Measurements from ENCODE around the gene RXFP1. TPM values are rescaled to one million over a fixed set of nuclear protein-coding genes. Genes with fewer than 3 reads are reported as not detected.

The RXFP1 gene
- polyA plus RNA-seq, 3 donors, result 0.18 to 0.21 TPM; not detected in 1

DNA sequence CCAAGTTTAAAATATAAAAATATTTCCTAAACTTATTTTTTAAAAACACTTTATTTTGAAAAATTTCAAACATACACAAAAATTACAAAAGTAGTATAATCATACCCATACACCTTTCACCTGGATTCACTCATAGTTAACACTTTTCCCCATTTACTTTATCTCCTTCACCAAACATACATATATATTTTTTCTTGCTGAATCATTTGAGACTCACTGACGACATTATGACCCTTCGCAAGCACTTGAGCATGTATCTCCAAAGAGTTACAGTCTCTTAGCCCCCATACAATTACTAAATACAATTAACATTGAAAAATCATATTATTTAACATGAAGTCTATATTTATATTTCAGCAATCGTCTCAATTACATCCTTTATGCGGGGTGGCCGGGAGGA is 19.8 kb downstream of the RXFP1 start:
- no peak for DNase-seq

DNA sequence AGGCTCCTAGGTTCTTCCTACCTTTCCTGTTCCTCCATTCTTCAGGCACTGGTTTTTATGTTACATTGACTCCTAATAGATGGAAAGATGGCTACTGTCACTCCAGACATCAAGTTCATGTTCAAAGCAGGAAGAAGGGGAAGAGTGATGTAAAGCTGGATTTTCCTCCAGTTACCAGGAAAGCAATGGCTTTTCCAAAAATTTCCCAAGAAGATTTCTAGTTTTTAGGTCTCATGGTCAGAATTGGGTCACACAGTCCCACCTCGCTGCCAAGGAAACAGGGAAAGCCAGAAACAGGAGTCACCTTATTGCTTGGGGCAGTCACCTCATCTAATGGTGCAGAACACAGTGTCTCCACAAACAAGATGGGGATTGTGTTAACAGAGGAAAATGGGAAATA is 21.5 kb downstream of the RXFP1 start:
- no peak for DNase-seq

DNA sequence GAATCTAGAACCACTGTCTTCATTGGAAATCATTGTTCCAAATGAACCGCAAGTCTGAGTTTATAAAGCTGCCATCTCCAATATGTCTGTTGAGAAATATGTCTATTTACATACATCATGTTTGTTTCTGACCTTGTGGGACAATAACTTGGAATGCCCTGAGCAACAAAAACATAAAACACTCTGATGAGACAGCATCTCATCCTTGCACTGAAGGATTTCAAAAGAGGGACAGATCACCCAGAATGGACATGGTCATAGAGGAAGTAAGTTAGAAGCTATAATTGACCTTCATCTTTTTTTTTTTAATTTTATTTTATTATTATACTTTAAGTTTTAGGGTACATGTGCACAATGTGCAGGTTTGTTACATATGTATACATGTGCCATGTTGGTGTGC is 22.5 kb downstream of the RXFP1 start:
- DNase-seq, result no peak

DNA sequence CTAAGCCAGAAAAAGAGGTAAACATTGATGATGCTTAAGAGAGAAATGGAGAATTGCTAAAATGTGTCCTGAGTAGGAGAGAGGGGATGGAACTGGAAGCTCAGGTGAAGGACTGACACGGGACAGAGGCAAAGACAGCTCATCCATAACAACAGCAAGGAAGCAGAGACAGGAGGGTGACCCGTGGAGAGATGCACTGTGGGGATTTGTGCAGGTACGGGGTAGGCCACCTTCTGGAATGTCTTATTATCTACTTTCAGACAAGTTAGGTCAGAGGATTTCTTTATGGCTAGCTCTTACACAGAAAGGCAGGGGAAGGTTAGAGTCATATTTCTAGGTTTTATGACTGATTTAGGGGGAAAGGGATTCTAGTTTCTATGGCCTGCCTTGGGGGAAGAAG is 31.7 kb downstream of the RXFP1 start:
- DNase-seq, result no peak

DNA sequence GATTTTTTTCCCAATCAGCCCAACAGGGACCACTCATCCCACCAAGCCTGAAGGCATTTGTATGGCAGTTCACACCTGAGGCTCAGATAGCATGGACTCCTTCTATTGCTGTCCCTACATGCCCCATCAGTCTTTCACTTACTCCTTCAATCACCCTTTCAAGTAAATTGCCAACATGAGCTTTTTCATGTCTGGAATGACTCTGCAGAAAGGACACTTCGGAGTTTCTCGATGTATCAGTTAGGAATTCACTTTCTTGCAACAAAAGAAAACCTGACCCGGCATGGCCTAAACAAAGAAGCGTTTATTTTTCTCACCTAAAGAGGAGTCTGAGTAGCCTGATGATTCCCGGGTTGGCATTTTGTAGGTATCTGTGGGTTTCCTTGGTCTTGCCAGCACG is 38.6 kb downstream of the RXFP1 start:
- DNase-seq, result no peak

DNA sequence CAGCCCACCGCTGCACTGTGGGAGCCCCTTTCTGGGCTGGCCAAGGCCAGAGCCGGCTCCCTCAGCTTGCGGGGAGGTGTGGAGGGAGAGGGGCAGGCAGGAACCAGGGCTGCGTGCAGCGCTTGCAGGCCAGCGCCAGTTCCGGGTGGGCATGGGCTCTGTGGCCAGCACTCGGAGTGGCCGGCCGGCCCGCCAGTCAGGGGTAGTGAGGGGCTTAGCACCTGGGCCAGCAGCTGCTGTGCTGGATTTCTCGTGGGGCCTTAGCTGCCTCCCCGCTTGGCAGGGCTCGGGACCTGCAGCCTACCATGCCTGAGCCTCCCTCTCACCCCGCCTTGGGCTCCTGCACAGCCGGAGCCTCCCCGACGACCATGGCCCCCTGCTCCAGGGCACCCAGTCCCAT is 45.2 kb downstream of the RXFP1 start:
- DNase-seq, result no peak

DNA sequence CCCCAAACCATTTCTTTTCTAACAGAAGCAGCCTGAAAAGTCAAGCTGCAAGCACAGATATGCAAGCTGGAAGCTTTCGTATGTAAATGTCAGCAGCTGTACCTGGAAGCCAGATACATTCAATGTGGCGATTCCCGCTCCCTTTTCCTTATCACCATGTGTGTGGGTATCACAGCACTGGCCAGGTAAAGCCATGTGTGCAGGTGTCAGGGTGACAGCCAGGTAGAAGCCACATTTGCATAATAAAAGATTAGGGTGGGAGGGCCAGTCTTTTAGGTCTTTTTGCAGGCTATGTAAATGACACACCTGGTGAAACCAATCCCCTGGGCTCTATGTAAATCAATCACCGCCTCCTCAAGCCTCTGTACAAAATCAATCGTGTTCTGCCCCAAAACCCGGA is 50.1 kb downstream of the RXFP1 start:
- DNase-seq, result no peak

DNA sequence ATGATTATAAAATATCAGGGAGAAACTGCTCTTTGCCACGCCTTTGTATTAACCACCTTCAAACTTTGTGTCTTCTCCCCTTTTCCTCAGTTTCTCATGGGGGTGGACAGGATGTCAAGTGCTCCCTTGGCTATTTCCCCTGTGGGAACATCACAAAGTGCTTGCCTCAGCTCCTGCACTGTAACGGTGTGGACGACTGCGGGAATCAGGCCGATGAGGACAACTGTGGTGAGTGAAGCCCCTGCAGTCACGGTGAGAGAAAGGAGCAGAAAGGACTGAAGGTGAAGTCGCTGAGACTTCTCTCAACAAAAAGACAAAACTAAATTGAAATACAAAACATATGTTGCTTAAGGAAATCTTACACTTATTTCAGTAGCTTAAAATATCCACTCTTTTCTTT is 50.9 kb downstream of the RXFP1 start:
- no peak for DNase-seq

DNA sequence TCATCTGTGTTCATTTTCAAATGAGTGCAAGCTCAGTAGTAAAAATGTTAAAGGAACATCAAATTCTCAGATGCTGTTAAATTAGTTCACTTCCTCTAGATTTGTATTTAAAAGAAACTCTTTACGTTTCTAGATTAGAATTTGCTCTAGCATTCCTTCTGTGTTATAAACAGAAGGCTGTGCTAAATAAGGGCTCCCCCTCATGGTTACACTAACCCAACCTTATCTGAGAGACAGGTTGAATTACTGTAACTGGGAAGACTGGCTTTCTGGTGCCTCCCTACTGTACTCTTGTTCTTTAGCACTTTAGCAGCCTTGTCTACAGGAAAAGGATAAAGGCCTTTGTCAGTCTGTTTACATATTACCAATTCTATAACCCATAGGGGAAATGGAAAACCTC is 56.8 kb downstream of the RXFP1 start:
- DNase-seq, result no peak

DNA sequence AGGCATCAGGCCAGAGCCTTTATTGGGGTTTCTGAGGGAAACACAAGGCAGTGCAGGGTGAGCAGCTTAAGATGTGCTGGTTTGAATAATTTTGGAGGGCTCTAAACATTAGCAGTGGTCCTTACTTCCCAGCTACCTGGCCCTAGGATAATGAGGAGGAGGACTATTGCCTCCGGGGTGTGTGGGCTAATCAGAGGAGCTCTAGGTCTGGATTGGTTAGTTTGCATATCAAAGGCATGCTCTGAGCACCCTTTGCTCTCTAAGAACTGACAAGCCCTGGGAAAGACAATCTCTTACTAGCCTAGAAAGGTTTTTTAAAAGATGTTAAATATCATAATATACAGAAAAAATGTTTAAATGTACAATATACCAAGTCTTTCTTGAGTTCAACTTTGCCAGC is 58.4 kb downstream of the RXFP1 start:
- no peak for DNase-seq

DNA sequence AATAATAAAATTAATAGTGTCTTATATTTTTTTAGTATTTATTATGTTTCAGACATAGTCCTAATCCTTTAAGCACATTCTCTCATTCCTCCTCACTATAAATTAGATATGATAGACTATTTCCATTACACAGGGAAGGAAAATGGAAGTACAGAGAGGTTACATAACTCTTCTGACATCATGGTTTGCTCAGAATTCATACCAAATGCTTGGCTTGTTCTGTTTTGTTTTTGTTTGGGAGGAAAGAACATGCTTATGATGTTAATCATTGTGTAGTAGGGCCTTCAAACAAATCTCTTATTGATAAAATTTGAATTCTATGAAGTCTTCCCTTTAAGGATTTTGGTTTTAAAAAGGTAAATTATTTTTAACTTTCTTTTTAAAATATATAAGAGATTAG is 59.5 kb downstream of the RXFP1 start:
- no peak for DNase-seq

DNA sequence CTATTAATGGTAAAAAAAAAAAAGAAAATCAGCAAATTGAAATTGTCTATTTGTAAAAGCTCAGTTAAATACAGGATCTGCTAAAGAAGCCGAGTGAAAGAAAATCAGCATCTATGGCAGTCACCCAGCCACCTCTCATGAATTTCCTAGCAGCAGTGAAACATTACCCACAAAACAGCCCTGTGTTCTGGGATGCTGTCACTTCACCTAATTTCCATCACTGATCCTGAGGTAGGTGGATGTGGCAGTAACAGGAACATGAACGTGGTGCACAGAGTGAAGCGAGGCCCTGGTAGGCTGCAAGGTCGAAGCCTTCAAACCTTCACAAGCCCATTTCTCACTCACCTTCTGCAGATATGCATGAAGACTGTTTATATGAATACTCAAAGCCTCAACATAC is 65.2 kb downstream of the RXFP1 start:
- no peak for DNase-seq

DNA sequence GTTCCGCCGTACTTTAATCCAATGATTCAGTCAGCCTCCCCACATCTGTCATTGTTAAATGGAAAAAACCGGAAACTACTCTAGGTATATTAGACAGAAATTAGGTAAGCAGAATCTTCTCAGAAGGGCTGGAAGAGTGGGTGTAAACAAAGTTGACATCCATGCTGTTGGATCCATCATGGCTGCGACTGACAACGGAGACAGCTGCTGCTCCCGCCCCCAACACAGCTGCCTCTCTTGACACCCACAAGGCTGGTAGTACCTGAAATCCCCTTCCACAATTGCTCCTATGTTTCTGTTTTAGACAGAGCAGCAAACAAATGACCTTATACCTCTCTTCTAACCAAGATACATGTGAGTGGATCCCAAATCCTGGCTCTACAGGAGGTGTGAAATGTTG is 66.6 kb downstream of the RXFP1 start:
- no peak for DNase-seq

DNA sequence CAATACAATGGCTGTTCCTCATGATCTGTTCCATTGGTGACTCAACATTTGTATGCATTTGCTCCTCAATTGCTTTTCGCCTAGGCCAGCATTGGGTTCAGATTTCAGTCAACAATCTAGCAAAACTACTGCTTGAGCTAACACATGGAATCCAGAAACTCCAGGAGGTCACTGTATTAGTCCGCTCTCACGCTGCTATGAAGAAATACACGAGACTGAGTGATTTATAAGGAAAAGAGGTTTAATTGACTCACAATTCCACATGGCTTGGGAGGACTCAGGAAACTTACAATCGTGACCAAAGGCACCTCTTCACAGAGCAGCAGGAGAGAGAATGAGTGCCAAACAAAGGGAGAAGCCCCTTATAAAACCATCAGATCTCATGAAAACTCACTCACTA is 67.1 kb downstream of the RXFP1 start:
- DNase-seq, result no peak

DNA sequence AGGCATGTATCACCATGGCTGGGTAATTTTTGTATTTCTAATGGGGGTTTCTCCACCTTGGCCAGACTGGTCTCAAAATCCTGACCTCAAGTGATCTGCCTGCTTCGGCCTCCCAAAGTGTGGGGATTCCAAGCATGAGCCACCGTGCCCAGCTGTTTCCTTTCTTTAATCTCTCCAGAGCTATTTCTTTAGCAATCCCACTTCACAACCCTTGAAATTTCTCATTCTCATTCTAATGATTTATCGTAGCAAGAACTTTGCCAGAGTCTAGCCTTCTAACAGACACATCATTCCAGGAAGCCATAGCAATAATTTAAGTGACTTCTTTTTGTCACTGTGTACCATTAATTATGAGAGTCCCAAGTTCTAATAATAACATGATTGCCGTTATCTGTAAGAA is 68.6 kb downstream of the RXFP1 start:
- no peak for DNase-seq

DNA sequence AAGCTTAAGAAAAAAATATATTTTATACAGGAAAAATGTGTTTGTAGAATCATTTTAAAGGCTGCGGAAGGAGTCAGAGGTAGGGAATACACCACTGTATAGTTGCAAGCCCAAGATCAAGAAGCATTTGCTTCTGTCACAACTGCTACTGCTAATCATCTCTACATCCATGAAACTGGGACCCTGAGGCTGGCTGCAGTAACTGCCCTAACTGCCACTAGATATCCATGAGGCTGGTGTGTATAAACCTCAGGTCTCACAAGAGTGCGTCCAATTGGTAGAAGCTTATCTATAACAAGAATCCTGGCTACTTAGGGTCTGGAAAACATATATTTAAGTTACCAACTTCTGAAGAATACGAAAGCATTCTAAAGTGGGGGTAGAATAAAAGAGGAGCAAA is 69.1 kb downstream of the RXFP1 start:
- no peak for DNase-seq

DNA sequence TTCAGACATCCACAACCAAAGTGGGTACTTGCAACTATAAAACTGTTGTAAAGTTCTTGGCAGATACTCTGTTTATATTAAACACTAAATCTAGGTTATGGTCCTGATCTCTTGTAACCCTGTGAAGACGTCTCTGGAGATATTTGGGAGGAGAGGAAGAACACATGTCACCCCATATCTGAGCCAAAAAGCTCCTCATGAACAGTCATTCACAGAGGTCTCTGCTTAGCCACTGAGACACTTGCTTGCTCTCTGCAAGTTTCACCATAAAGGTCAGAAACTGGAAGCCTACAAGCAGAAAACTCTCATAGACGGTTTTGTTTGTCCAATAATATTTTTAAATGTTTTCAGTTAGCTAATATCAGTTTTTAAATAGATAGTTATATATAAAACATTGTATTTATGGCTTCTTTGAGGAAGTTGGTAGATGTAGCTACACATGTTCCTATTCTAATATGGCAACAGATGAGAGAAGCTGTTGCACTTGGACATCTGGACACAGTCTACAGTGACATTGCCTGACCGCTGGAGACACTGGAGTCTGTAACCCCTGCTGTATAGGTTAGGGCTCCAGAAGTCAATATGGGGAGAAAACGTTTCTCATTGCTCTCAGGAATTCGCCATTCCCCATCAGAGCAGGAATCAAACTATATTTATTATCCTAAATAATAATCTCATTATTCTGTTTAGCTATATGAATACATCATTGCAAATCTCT is 76.4 kb downstream of the RXFP1 start:
- DNase-seq, result peak; percentile 28

DNA sequence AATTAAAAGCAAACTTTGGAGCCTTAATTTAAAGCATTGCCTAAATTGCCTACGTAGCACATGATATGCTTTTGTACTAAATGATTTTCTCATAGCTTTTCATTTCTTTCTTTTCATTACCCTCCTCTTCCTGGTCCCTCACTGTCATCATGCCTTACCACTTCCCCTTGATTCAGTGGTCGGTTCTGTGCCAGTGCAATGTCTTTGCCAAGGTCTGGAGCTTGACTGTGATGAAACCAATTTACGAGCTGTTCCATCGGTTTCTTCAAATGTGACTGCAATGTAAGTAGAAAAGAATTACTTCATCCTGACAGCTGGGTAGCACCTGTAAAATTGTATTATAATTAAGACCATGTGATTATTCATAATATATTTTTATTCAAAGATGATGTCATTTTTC is 77.5 kb downstream of the RXFP1 start:
- DNase-seq, result no peak

DNA sequence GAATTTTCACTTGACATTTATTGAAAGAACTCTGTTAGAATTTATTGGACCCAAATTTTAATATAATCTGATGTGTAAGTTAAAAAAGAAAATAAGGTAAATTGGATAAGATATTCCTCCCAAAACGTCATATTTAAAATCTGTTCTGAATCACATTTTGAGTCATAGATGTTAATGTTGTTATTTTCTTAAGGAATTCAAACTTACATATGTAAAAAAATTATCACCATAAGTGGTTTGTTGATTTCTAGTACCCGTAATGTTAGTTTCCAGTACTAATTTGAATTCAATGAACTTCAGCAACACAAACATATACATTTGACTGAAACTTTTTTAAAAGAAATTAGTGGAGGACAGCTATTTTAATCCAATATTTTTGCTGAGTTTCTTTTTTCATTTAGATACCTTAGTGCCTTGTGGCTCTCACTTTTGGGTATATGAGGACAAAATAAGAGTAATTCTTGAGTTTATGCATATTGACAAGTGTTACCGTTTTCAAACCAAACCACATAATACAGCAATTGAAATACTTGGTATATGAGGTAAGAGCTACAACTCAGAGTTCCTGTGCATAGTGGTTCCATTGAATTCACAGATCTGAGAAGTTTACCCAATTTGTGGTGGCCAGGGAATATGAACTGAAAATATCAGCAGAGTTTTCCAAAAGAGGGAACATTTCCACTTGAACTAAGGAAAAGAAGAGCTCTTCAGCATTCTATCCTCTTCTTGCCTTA is 78.2 kb downstream of the RXFP1 start:
- no peak for DNase-seq

DNA sequence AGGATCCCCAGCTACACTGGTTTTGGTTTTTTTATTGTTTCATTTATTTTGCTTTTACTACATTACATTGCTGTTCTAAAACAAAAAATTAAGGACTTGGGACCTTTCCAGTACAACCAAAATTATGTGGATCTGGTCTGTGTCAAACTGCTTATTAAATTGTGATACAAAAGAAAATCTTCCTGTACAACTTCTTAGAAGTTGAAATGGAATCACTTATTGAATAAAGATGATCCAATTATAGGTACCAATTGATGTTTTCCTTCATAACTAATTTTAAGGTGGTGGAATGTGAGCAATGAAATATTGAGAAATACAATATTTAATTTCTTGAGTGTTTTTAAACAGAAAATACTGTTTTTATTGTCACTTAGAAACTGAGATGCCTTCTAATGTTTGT is 82.7 kb downstream of the RXFP1 start:
- no peak for DNase-seq

DNA sequence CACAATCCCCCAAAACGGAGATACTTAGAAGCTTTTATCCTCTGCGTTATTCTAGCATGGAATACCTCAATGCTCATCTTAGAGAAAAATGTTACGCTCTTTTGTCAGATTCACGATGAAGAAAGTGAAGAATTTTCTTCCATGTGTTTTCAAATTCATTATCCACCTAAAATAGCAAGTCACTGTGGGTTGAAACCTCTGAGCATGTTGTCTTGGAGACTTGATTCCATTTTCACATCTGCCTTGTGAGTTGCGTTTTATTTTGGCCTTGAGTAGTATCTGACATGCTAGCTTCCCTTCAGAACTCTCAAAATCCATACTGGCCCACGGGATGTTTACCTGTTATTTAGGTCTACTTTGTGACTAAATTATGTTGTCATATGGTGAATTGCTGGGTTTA is 83.7 kb downstream of the RXFP1 start:
- no peak for DNase-seq

DNA sequence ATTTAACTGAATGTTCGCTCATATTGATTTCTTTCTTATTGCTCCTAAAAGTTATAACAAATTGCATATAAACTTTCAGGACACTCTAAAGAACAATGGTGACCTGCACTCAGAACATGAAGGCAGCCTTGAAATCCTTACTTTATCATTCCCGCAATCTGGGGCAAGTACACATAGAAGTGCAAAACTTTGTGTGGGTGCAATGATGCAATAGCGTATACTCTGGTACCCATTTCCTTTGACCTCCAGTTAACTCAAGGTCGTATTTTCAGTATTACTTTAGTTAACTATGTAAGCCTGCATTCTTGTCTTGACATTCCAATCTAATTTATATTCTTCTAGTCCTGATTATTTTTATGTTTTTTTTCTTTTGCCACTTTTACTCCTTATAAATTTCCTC is 85.3 kb downstream of the RXFP1 start:
- no peak for DNase-seq

DNA sequence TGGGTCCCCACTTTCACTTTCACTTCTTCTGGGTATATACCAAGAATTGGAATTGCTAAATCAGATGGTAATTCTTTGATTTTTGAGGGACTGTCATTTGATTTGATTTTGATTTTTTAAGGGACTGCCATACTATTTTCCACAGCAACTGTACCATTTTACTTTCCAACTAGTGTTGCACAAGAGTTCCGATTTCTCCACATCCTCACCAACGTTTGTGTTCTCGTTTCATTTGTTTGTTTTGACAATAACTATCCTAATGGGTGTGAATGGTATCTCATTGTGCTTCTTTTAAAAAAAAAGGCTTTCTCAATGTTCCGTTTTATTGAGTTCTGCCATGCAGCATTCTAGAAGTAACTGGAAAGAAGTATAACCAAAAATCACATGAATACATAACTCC is 87.4 kb downstream of the RXFP1 start:
- no peak for DNase-seq

DNA sequence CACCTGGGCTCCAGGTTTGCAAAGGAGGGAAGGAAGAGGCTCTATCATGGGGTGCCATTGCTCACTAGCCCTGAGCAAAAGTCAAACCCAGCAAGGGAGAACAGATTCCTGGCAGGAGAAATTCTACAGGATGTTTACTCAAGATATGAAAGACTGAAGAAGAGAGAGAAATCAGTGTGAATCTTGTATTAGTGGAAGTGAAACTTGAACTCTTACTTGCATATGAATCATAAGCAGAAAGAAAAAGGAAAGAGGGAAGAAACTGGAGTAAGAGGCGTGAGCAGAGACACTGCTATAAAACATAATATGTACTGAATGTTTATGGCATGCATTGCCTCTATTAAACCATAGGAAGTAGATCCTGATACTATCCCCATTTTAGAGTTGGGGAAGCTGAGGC is 89.1 kb downstream of the RXFP1 start:
- DNase-seq, result no peak

All from renal pelvis (tissue), 4 donors.